GM12878 (cell line): ENCODE data around the gene POGLUT3. TPM values are rescaled to one million over a fixed set of nuclear protein-coding genes. Genes with fewer than 3 reads are reported as not detected.

Experiments used
- ATAC-seq: fragments of 200-7000 bp; cut with Tn5 transposase; 3 replicates; pipeline ENCODE4 v1.9.1; 2020; ENCODE audit warnings: mild to moderate bottlenecking, moderate library complexity
- BruUV-seq: library from RNA; stranded (reverse); fragments of 400-500 nt; replicated peaks from 2 replicates; lab custom pipeline; 2021; lab: Mats Ljungman, UMichigan
- CTCF ChIA-PET: fragments of 300-600 bp; sonication (Branson Sonifier 250); formaldehyde crosslinking; extraction: SDS; loops from one replicate; lab custom pipeline; 2021; ENCODE audit warnings: inconsistent platforms; lab: Yijun Ruan, JAX
- POLR2A ChIA-PET: fragments of 350-600 bp; formaldehyde crosslinking; extraction: SDS; loops from one replicate; lab custom pipeline; 2021; ENCODE audit warnings: inconsistent platforms; lab: Charles Lee
- RAD21 ChIA-PET: fragments of 300-600 bp; sonication (Branson Sonifier 250); formaldehyde crosslinking; loops from one replicate; lab custom pipeline; 2023; ENCODE audit warnings: antibody characterized with exemption; ENCODE audit not compliant: unreplicated experiment; lab: Charles Lee
- SMC1A ChIA-PET: fragments of 300-600 bp; sonication (Branson Sonifier 250); formaldehyde crosslinking; loops from one replicate; lab custom pipeline; 2023; ENCODE audit not compliant: unreplicated experiment, uncharacterized antibody; lab: Charles Lee
- DNase-seq: peaks from one replicate; pipeline ENCODE4 v3.0.0-alpha.2; 2011; ENCODE audit warnings: low read depth, low spot score
- FAIRE-seq: peaks from 3 replicates; lab custom pipeline; 2011; peaks lifted over from hg19 to GRCh38; lab: Jason Lieb, UNC
- H2AFZ ChIP-seq: 2 replicates; pipeline ENCODE4 v1.6.0; 2011; ENCODE audit warnings: low read depth, low read length, control low read depth; ENCODE audit not compliant: control insufficient read depth
- H3K27ac ChIP-seq: 2 replicates; pipeline ENCODE4 v1.5.1; 2011; ENCODE audit warnings: control low read depth; ENCODE audit not compliant: control insufficient read depth, insufficient read depth
- H3K27me3 ChIP-seq, 2 experiments: replicated peaks in 1 of 2; 2 replicates each; pipeline versions ENCODE4 v1.6.0 to v1.6.1; 2011; ENCODE audit warnings: low read length in 1 of 2; ENCODE audit not compliant: control insufficient read depth in 2 of 2, insufficient read depth in 2 of 2
- H3K36me3 ChIP-seq, 2 experiments: 2 replicates each; pipeline ENCODE4 v1.5.1; 2011; ENCODE audit warnings: low read length in 1 of 2; ENCODE audit not compliant: control insufficient read depth in 2 of 2, insufficient read depth in 2 of 2
- H3K4me1 ChIP-seq: 2 replicates; pipeline ENCODE4 v1.6.1; 2011; ENCODE audit warnings: mild to moderate bottlenecking, low read length, moderate library complexity, mixed read lengths; ENCODE audit not compliant: control insufficient read depth, insufficient read depth
- H3K4me2 ChIP-seq: 2 replicates; pipeline ENCODE4 v1.6.0; 2011; ENCODE audit warnings: control low read depth; ENCODE audit not compliant: control insufficient read depth, insufficient read depth
- H3K4me3 ChIP-seq: fragments of 200-600 bp; sonication (generic); 2 replicates; pipeline ENCODE4 v1.5.1; 2016
- H3K79me2 ChIP-seq: 2 replicates; pipeline ENCODE4 v1.6.0; 2011; ENCODE audit warnings: low read length; ENCODE audit not compliant: control insufficient read depth, insufficient read depth
- H3K9ac ChIP-seq: 2 replicates; pipeline ENCODE4 v1.8.0; 2011; ENCODE audit warnings: low read length, control low read depth, mixed read lengths; ENCODE audit not compliant: control insufficient read depth, insufficient read depth
- H3K9me3 ChIP-seq: replicated peaks from 3 replicates; pipeline ENCODE4 v1.5.1; 2011; ENCODE audit warnings: mild to moderate bottlenecking, low read length; ENCODE audit not compliant: control insufficient read depth, insufficient read depth
- H4K20me1 ChIP-seq: 2 replicates; pipeline ENCODE4 v1.6.0; 2011; ENCODE audit not compliant: control insufficient read depth, insufficient read depth
- IRF5 ChIP-seq: fragments of 450-650 bp; IDR thresholded peaks from 2 replicates; pipeline ENCODE4 v1.6.1; 2017; ENCODE audit warnings: borderline replicate concordance
- MYB ChIP-seq: fragments of 150-350 bp; IDR thresholded peaks from 2 replicates; pipeline ENCODE4 v1.6.1; 2014; ENCODE audit warnings: mild to moderate bottlenecking, low read depth, low read length, borderline replicate concordance
- NR2C2 ChIP-seq: IDR thresholded peaks from 2 replicates; pipeline ENCODE4 v1.6.1; 2011; ENCODE audit warnings: borderline replicate concordance, low read depth; ENCODE audit not compliant: control insufficient read depth, insufficient read length
- PRDM15 ChIP-seq: fragments of 450-650 bp; formaldehyde crosslinking; IDR thresholded peaks from 2 replicates; pipeline ENCODE4 v1.4.0; 2020; ENCODE audit warnings: mild to moderate bottlenecking, moderate library complexity
- RELB ChIP-seq: fragments of 450-650 bp; IDR thresholded peaks from 2 replicates; pipeline ENCODE4 v1.6.1; 2017; ENCODE audit warnings: low read depth, mild to moderate bottlenecking, moderate library complexity
- REST ChIP-seq: IDR thresholded peaks from 2 replicates; pipeline ENCODE4 v1.6.1; 2012; ENCODE audit warnings: mild to moderate bottlenecking, low read depth, low read length
- WGBS: methylation state at CpG from one replicate; pipeline ENCODE4 v1.1.6; 2016; ENCODE audit warnings: low lambda C conversion rate; ENCODE audit not compliant: insufficient replicate concordance, insufficient coverage; ENCODE audit errors: missing lambda C conversion rate; 5-methylcytosine and 5-hydroxymethylcytosine counted together
- in situ Hi-C: fragments of 300-500 bp; cut with MboI; formaldehyde crosslinking; loops from 9 replicates; pipeline ENCODE4 v1.14.3; 2018; ENCODE audit warnings: mixed read lengths
- intact Hi-C: fragments of 100-400 bp; cut with micrococcal nuclease; formaldehyde crosslinking; loops from one replicate; pipeline ENCODE4 v1.14.2; 2022; ENCODE audit not compliant: unreplicated experiment
- polyA plus RNA-seq, 11 experiments: library from polyadenylated mRNA; depleted of rRNA in 4 of 11; unstranded in 6 of 11; stranded (reverse) in 5 of 11; fragments of >200 nt; fragmentation: Nextera tagmentation in 4 of 11; fragmentation: Illumina TruSeq in 1 of 11; extraction: Ambion mirVana in 4 of 11; extraction: Trizol in 1 of 11; gene quantifications; 1 replicate in 1 of 11; 2 replicates in 10 of 11; pipeline versions ENCODE4 v1.2.1 to v1.2.3, GENCODE V29; 2011 to 2016; ENCODE audit warnings: inconsistent platforms in 2 of 11, missing spikeins in 2 of 11, low read depth in 1 of 11
- total RNA-seq, 4 experiments: library from RNA; depleted of rRNA in 3 of 4; stranded (reverse); fragments of >200 nt in 3 of 4; fragmentation: Illumina TruSeq in 1 of 4; extraction: Trizol in 1 of 4; gene quantifications; 2 replicates each; pipeline versions ENCODE4 v1.2.1 to v1.2.3, GENCODE V29; 2013 to 2021

The POGLUT3 gene
- total and polyA plus RNA-seq, 10 of the 15 experiments (the other 5 are each of a cell fraction or from before 2014, with no cell fraction given), result 3.7 to 21.5 (median 12.9) TPM

- intact Hi-C loops, result no loop called here
- no peak overlapping the region for H3K9ac ChIP-seq
- H2AFZ ChIP-seq, result no peak overlapping the region
- H3K4me1 ChIP-seq, result peaks cover 5% of the 10 kb centered on the region
- CTCF ChIA-PET, result interaction anchor here (1.5 kb wide), 1 partner anchor 14 kb away, joined by 3 read pairs; no protein-coding TSS in a partner anchor
- no peaks in the 10 kb centered on the region for H4K20me1 ChIP-seq
- in situ Hi-C loops, result no loop called here
- H3K36me3 ChIP-seq, result no peaks in the 10 kb centered on the region
- RAD21 ChIA-PET, result no interaction called here
- no peak for DNase-seq
- no peak overlapping the region for H3K4me2 ChIP-seq
- WGBS, result 100% methylated on average over 1 of the region's 1 CpG
- H3K4me3 ChIP-seq, result no peak overlapping the region
- H3K27ac ChIP-seq, result no peak overlapping the region
- BruUV-seq, result no TSS peak
- no peak for FAIRE-seq
- ATAC-seq, result no peak
- no peaks in the 10 kb centered on the region for H3K27me3 ChIP-seq
- no peaks in the 10 kb centered on the region for H3K79me2 ChIP-seq
- POLR2A ChIA-PET, result interaction anchor here (0.7 kb wide), 3 partner anchors 18 to 33 kb away, joined by 3 read pairs; no protein-coding TSS in a partner anchor
- SMC1A ChIA-PET, result interaction anchor here (1.0 to 1.7 kb wide), 4 partner anchors 9 to 63 kb away, joined by 3 to 6 read pairs (median 4); no protein-coding TSS in a partner anchor
- TF ChIP-seq PRDM15 (CRISPR knock-in tag) (no peak), NR2C2 (no peak), IRF5 (no peak), REST (no peak), RELB (no peak), MYB (no peak)
- no peaks in the 10 kb centered on the region for H3K9me3 ChIP-seq
Observed at GRCh38 chr11:108525161-108525560, 27.0 kb upstream of the POGLUT3 start.
